Tongue (tissue), 2 donors: Measurements from ENCODE around the gene IL1R2. TPM values are rescaled to one million over a fixed set of nuclear protein-coding genes. Genes with fewer than 3 reads are reported as not detected.

Experiments
- DNase-seq: peaks from one replicate; pipeline ENCODE4 v3.0.0-alpha.2; 2015
- total RNA-seq: library from RNA; depleted of rRNA; stranded (reverse); fragments of >200 nt; gene quantifications from one replicate; pipeline ENCODE4 v1.2.3, GENCODE V29; 2014

IL1R2 gene
- total RNA-seq, 1 donor from 2014 or later = 5.7 TPM

DNA sequence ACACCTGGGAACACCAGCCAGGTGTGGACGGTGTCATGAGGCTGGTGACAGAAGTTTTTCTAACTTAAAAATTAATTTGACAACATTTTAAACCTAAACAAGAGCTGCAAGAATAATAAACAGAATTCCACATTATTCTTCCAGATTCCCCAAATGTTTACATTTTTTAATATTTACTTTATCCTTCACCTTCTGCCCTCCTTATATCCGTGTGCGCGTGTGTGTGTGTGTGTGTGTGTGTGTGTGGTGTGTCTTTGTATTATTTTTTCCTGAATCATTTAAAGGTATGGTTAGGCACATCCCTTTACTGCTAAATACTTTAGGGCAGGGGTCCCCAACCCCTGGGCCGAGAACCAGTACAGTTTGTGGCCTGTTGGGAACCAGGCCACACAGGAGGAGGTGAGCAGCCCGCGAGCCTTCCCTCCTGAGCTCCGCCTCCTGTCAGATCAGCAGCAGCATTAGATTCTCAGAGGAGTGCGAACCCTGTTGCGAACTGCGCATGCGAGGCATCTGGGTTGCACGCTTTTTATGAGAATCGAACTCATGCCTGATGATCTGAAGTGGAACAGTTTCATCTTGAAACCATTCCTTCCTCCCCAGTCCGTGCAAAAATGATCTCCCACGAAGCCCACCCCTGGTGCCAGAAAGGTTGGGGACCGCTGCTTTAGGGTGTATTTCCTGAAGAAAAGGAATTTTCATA is 16.4 kb upstream of the IL1R2 start:
- no peak for DNase-seq

DNA sequence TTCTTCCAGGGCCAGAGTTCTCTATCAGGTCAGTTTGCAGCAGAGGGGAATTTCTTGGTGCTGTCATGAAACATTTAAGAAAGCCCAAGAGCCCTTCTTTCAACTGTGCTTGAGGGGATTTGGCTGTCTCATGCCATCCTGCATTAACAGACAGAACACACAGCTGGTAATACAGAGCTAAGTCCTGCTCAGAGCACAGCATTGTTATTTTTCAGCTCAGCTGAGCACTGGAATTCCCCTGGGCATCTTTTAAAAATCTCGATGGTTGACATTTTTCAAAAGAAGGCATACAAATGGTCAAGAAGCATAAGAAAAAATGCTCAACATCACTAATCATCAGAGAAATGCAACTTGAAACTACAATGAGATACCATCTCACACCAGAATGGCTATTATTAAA is 14.9 kb upstream of the IL1R2 start:
- DNase-seq = no peak

GRCh38 chr2:101980368-101980767 is 11.4 kb upstream of the IL1R2 start:
- no peak for DNase-seq

- no peak for DNase-seq
Observed at GRCh38 chr2:101981066-101981465, 10.7 kb upstream of the IL1R2 start.

GRCh38 chr2:101981504-101981903 is 10.3 kb upstream of the IL1R2 start:
- no peak for DNase-seq

DNA sequence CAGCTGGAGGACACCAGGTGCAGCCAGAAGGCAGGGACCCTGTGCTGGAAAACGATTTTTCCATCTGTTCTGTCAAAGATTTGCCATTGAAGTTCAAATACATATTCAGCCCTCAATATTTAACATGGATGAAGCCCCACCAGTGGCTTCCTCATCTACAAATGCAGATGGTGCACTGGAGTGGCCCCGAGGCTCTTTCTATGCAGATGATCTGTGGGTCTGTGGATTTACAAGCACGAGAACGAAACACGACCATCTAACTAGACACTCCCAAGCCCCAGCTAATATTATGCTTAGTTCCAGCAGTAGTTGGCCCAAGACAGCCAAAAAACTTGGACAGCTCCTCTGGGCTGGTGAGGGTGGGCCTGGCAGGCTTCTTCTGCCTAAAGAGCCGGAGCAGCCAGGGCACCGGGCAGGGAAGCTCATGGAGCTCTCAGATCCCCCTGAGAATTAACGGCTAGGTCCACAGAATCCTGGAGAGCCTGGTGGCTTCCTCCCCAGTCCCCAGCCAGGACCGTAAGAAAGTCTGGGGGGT is 9.2 kb upstream of the IL1R2 start:
- no peak for DNase-seq

- peak; percentile 66 for DNase-seq
Observed at GRCh38 chr2:101983486-101983885, 8.3 kb upstream of the IL1R2 start.

DNA sequence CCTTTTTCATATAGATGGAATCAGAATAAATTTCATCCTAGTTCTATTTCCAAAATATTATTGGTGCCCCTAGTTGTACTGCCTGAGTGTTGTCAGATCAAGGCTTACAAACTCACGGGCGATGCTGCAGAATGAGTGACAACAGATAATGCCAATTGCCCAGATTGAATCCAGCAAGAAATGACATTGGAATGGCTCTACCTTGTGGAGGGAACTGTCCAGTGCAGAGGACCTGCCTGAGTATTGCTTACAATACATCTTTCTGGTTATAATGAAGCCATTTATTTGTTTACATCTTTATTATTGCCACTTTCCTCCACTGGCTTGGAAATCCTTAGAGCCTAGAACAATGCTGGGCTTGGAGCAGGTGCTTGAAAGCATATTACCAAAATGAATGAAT is 7.8 kb upstream of the IL1R2 start:
- DNase-seq = no peak

GRCh38 chr2:101984656-101985055 is 7.1 kb upstream of the IL1R2 start:
- DNase-seq = no peak

DNA sequence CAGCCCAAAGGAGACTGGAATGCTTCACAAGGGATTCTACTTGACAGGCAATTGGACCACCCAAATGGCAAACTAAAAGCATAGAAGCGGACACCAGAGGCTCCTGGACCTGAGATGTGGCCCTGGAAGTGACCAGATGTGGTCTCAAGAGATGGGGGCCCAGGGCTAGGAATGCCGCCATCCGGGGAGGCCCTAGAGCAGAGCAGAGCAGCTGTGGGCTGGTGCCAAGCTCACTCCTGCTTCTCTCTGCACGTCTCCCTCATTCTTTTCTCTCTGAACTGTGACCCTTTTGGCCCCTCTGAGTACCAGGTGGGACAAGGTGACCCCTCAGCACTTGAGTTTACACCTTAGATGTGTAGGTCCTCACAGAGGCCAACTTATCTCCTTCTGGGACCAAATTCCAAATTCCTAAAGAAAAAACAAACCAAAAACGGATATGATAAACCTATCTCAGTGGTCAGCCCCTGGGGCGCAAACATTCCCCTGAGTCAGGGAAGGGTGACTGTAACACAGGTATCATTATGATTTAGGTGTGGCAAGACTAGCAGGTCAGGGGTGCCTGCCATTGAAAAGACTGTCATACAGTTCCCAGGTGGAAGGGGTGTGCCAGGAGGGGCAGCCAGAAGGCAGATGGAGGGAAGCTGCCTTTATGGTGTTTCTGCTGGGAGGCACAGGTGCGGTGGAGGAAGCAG is 6.5 kb upstream of the IL1R2 start:
- DNase-seq = no peak

- DNase-seq = no peak
Observed at GRCh38 chr2:101985793-101986164, 6.0 kb upstream of the IL1R2 start.

DNA sequence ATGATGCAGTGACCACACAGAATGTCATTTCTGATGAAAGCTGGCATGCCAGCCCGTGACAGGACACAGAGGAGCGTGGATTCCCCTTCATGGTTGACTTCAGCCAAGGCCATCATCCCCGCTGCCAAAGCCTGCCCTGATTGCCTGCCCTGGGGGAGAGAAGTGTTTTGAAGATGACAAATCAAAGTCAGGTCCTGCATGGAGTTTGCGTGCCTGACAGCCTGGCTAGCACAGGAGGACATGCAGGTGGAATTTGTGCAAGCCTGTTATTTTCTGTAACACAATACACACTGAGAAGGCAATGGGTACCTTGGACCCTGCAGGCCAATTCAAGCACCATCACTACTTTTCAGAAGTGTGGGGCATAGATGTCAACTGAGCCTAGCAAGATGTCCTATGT is 5.4 kb upstream of the IL1R2 start:
- no peak for DNase-seq

DNA sequence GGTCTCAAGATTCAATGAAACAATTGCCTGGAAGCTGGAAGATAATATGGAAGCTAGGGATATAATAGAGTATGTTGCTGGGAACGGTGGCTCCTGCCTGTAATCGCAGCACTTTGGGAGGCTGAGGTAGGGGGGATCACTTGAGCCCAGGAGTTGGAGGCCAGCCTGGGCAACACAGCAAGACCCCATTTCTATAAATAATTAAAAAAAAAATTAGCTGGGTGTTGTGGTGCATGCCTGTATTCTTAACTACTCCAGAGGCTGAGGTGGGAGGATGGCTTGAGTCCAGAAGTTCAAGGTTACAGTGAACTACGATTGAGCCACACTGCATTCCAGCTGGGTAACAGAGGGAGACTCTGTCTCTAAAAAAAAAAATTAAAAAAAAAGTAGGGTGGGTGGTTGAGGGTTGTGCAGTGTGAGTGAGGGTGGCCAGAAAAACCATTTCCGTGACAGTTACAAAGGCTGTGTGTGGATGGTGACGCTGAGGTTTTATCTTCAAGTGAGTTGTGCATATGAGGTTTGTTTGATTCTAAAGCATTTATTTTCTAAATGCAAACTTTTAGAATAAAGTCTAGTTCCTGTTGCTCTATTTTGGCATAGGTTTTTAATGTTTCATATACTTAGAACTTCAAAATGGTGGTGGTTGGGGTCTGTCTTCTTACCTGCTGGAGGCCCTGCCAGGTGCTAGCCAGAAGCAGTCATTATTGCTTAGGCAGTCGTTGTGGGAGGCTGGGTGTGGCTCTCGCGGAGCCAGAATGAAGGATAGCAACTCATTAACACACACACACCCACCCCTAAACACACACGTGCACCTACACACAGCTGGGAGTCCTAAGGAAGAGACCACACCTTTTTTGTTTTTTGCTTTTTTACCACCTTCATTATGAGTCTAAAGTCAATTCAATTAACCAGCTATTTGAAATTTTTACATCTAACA is 4.7 kb upstream of the IL1R2 start:
- DNase-seq = no peak

GRCh38 chr2:101987832-101988231 is 3.9 kb upstream of the IL1R2 start:
- no peak for DNase-seq

DNA sequence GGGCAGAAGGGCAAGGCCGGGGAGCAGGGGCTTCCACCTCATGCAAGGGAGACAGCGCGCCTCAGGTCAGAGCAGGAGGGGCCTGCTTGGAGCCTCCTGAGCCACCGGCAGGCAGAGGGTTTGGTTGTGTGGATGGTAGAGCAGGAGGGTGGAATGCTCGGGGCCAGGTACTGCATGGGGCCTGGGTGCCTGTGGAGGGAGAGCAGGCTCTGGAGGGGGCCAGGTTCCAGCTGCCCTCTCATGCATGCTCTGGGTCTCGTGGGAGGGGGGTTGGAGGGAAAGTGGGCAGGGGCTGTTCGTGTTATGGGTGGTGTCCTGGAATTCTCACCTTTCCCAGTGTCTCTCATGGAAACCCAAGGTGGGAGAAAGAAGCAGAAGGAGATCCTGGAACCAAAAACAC is 3.2 kb upstream of the IL1R2 start:
- DNase-seq = no peak

DNA sequence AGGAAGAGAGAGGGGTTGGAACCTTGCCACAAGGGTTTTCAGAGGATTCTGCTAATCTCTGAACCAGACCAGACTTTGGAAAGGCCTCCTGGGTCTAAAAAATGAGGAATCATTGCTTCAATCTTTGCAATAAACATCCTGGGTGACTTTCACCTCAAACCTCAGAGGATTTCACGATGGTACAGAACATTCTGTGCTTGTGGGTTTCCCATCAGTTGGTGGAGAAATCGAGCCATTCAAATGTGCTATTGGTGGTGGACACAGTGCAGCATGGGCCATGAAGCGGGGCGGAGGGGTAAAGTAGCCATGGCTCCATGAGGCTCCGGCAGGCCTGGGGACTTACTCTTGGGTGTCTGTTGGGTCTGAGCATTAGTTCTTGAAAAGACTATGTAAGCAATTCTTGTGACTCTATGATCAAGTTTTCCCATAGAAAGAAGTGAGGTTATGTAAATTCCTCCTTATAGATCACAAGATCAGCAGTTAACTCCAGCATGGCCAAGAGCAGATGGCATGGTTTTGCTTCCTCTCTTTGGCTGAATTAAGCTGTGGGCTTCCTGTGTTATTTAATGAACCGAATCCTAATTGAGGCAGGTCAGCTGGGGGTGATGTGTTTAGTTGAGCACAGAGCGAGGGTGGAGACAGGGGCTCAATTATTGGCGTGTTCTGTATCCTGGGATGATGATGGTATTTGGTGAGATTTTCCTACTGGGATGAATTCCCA is 1.9 kb upstream of the IL1R2 start:
- no peak for DNase-seq

DNA sequence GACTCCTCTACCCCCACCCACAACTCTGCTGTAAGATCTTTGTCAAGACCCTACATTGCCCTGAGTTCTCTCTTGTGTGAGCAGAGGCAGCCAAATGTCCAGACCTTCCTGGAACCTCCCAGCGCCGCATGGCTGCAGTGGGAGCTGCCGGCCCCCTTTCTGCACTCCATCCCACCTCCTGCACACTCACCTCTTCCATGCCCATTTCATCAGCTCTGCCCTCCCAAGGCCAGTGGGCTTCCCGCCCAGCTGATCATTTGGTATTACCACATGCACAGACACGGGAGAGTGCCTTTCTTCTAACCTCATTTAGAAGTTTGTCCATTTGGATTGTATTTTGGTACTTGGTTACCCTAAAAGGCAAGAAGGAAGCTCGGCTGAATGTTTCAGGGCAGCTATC is 2.0 kb downstream of the IL1R2 start:
- DNase-seq = no peak

DNA sequence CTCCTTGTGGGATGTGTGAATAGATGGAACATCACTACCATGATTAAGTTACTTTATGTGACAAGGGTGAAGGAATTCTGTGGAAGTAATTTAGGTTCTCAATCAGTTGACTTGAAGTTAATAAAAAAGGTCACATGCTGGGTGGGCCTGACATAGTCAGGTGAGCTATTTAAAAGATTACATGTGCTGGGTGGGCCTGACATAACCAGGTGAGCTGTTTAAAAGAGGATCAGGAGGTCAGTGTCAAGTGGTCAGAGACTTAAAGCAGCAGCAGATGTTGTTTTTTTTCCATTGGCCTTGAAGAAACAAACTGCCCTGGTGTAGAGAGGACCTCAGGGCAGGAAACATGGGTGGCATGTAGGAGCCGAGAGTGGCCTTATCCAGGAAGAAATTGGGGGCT is 3.3 kb downstream of the IL1R2 start:
- no peak for DNase-seq

- no peak for DNase-seq
Observed at GRCh38 chr2:101995804-101996203, 4.0 kb downstream of the IL1R2 start.

DNA sequence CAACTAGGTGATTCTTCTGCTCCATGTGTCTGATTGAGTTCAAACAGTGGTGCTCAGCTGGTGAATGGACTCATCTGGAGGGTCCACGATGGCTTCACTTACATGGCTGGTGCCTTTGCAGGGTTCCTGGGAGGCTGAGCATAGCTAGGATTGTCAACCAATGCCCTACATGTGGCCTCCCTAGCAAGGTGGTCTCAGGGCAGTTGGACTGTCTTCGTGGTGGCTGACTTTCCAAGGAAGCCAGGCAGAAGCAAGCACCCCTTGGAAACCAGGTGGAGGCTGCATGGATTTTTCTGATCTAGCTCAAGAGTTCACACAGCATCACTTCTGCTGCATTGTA is 6.8 kb downstream of the IL1R2 start:
- DNase-seq = no peak

DNA sequence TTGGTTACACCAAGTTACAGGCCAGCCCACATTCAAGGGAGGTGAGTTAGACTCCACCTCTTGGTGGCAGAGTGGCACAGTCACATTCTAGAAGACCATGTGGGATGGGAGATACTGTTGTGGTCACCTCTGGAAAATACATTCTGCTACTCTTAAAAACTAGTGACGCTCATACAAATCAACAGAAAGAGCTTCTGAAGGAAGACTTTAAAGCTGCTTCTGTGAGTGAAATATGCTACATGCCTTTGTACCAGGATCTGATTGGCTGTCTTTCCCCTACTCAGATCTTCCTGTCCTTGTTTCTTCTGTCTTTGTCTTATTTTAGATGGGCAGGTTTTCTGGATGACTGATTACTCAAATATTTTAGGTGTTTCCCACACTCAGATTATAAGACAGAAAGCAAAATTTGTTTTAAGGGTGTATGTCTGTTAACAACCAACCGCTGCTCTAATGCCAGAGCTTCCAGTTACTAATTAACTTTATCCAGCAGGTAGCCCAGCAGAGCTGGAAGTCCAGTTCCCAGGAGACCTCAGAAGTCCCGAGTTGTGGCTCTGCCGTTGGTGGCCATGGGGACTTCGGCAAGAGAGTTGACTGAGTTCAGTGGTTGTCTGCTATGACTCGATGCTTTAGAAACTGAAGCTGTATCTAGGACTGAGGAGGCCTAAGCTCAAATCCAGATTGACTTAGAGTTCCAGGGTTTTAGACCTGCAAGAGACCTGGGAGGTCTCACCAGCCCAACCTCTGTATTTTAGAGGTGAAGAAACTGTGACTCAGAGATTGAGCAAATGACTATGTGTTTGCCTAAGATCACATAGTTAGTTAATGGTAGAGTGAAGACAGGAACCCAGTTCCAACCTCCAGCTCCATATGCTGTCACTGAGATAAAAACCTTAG is 7.4 kb downstream of the IL1R2 start:
- no peak for DNase-seq
